ENCODE data around the gene VWA7. TPM values are rescaled to one million over a fixed set of nuclear protein-coding genes. Genes with fewer than 3 reads are reported as not detected.

Gene VWA7
- total RNA-seq, 2 donors from 2014 or later, result 6.1 to 10.1 TPM

DNA sequence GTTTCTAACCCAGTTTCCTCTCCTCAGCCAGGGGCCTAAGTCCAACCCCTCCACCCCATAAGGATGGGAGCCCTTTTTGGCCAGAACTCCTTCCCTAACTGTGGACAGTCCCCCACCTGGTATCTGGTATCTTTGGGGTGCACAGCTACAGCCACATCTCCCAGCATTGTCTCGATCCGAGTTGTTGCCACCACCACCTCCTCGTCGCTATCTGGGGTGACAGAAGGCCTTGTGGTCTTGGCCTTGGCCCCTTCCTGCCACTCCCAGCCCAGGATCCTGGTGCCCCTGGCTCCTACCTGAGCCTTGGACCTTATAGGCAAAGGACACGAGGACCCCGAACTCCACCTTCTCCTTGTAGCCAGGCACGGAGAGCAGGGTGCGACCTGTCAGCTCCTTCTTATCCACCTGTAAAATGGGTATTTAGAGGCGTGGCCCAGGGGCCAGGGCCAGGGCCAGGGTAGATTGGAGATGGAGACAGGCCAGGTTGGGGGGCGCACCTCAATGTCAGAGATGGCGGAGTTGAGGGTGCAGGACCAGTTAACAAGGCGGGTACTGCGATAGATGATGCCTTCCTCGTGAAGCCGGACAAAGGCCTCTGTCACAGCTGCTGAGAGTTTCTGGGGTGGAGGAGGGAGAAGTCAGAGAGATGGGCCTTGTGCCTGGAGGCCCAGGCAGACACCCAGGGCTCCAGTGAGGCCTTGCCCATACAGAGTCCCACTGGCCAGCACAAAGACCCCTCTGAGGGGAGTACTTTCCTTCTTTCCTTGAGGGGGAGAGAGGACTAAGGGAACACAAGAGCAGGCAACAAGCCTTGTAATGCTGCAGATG, 7.2 kb upstream of the VWA7 start:
- no peak overlapping the region for H3K27ac ChIP-seq
- DNase-seq, result no peak
- no peaks in the 10 kb centered on the region for H3K9me3 ChIP-seq
- TF ChIP-seq, protein P1, sequence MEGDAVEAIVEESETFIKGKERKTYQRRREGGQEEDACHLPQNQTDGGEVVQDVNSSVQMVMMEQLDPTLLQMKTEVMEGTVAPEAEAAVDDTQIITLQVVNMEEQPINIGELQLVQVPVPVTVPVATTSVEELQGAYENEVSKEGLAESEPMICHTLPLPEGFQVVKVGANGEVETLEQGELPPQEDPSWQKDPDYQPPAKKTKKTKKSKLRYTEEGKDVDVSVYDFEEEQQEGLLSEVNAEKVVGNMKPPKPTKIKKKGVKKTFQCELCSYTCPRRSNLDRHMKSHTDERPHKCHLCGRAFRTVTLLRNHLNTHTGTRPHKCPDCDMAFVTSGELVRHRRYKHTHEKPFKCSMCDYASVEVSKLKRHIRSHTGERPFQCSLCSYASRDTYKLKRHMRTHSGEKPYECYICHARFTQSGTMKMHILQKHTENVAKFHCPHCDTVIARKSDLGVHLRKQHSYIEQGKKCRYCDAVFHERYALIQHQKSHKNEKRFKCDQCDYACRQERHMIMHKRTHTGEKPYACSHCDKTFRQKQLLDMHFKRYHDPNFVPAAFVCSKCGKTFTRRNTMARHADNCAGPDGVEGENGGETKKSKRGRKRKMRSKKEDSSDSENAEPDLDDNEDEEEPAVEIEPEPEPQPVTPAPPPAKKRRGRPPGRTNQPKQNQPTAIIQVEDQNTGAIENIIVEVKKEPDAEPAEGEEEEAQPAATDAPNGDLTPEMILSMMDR (IDR thresholded peaks at IDR 0.05), result no peak
- no peaks in the 10 kb centered on the region for H3K4me1 ChIP-seq
- no peaks in the 10 kb centered on the region for H3K36me3 ChIP-seq
- no peak overlapping the region for H3K4me3 ChIP-seq
- no peak overlapping the region for H3K9ac ChIP-seq (ENCODE audit: low read depth in 2 of 2, low read length in 2 of 2)
- intact Hi-C loops (cut with DNase I), result no loop called here
- H3K27me3 ChIP-seq, result no peaks in the 10 kb centered on the region

DNA sequence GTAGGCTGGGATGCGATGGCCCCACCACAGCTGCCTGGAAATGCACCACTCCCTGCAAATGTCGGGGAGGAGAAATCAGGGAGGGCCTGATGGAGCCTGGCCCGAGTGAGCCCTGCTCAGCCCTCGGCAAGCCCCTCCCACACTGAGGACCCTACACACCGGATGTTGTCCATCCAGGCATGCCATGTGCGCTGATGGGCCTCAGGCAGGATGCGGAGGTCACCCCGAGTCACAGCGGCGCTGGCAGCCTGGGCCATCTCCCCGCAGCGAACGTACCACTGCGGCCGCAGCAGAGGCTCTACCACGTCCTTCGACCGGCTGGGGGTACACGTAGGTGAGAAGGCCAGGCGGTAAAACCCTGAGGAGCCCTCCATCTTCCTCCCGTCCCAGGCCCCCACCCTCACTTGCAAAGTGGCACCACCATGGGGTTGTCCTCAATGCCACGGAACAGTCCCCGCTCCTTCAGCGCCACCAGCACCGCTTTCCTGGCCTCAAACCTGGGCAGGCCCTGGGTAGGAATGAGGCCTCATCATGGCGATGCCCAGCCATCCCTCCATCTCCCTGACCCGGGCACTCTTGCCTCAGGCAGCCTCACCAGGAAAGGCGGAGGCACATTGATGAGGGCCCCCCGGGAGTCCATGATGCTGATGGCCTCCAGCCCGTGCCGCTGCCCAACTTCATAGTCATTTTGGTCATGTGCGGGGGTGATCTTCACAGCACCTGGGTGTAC, 5.2 kb upstream of the VWA7 start:
- no peaks in the 10 kb centered on the region for H3K36me3 ChIP-seq
- no peak for DNase-seq
- no peaks in the 10 kb centered on the region for H3K27me3 ChIP-seq
- H3K4me1 ChIP-seq, result no peaks in the 10 kb centered on the region
- intact Hi-C loops (cut with DNase I), result no loop called here
- H3K27ac ChIP-seq, result no peak overlapping the region
- H3K9me3 ChIP-seq, result no peaks in the 10 kb centered on the region
- H3K4me3 ChIP-seq, result no peak overlapping the region
- H3K9ac ChIP-seq (ENCODE audit: low read depth in 2 of 2, low read length in 2 of 2), result no peak overlapping the region
- TF ChIP-seq, protein P1 (IDR thresholded peaks at IDR 0.05), result no peak

DNA sequence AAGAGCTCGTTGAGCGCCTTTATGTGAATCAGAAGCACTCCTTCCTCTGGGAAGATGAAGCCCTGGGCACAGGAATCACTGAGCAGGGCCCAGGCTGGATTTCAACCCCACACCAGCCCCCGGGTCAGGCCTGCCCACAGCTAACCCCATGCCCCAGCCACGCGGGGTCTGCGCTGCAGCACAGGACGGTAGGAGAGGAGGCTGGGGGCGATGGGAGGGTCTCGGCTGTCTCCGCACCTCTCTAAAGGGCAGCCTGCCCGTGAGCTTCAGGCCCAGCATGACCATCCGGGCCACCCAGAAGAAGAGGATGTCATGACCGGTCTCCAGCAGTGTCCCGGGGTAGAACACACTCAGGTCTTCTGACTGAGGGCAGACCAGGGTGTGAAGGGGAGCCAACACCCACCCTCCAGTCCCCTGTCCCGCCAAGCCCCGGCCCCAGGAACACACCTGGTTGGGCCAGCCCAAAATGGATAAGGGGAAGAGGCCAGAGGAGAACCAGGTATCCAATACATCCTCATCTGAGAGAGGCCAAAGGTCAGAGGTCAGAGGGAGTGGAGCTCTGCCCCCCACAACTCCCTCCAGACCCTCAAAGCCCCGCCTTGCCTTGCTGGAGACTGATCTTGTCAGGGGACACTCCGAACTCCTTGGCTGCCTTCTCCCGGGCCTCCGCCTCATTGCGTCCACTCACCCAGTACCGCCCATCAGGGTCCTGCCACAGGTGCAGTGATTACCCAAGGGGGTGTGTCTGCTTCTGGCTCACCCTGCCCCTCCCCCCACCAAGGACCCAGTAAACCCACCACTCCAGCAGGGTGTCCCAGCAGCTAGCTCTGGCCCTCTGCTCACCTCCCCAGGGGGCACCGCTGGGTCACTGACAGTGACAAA, 4.4 kb upstream of the VWA7 start:
- Histone ChIP-seq H3K36me3 (no peaks in the 10 kb centered on the region), H3K9me3 (no peaks in the 10 kb centered on the region), H3K27me3 (no peaks in the 10 kb centered on the region), H3K4me3 (no peak overlapping the region), H3K9ac (ENCODE audit: low read depth in 2 of 2, low read length in 2 of 2) (peak overlapping the region in 1 of 2 donors; percentile 9), H3K27ac (no peak overlapping the region), H3K4me1 (peaks cover 4% of the 10 kb centered on the region)
- intact Hi-C loops (cut with DNase I), result no loop called here
- TF ChIP-seq, protein P1 (IDR thresholded peaks at IDR 0.05), result no peak
- no peak for DNase-seq

DNA sequence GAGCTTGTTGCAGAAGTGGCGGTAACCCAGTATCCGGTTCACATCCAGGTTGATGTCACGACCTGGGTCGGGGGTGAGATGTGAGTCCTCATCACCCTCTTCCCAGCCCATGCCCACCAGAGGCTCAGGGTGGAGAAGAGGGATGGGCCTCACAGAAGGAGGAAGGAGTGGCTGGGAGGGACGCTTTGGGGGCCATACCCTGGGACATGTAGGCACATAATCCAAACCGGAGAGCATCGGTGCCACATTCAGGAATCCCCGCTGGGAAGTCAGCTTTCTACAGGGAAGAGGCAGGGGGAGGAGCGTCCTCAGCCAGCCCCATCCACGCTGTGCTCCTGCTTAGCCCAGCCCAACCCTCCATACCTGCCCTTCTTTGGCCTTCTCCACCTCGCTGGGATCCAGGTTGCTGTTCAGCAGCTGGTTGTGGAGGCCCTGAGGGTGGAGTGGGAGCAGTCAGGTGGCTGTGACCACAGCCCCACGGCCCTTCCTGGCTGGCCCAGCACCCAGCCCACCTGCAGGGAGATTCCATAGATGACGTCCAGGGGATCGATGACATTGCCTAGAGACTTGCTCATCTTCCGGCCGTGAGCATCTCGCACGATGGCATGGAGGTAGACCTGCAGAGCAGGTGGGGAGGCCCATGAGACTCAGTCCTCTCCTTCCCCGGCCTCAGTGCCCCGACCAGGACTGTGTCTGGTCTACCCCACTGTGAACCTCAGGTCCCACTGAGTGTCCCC, 3.5 kb upstream of the VWA7 start:
- no peaks in the 10 kb centered on the region for H3K36me3 ChIP-seq
- no peak overlapping the region for H3K27ac ChIP-seq
- intact Hi-C loops (cut with DNase I), result no loop called here
- DNase-seq, result no peak
- no peaks in the 10 kb centered on the region for H3K9me3 ChIP-seq
- no peak overlapping the region for H3K4me3 ChIP-seq
- no peaks in the 10 kb centered on the region for H3K27me3 ChIP-seq
- TF ChIP-seq, protein P1 (IDR thresholded peaks at IDR 0.05), result no peak
- H3K4me1 ChIP-seq, result peaks cover 4% of the 10 kb centered on the region
- H3K9ac ChIP-seq (ENCODE audit: low read depth in 2 of 2, low read length in 2 of 2), result no peak overlapping the region

DNA sequence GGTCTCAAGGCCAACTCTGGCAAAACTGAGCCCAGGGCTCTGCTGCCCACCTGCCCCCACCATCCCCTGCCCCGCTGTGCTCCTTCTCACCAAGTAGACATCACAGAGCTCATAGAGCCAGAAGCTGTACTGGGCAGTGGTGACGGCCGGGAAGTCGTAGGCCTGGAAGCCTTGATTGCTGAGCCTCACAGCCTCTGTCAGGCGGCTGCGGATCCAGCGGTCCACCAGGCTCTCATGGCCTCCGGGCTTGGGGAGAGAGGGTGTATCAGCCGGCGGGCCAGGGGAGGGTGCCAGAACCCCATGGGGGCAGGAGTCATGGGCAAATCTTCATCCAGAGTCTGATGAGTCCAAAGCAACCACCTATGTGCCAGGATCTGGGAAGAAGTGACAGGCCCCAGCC, 2.8 kb upstream of the VWA7 start:
- no peaks in the 10 kb centered on the region for H3K27me3 ChIP-seq
- DNase-seq, result no peak
- TF ChIP-seq, protein P1 (IDR thresholded peaks at IDR 0.05), result no peak
- H3K27ac ChIP-seq, result no peak overlapping the region
- no peak overlapping the region for H3K9ac ChIP-seq (ENCODE audit: low read depth in 2 of 2, low read length in 2 of 2)
- no peaks in the 10 kb centered on the region for H3K36me3 ChIP-seq
- intact Hi-C loops (cut with DNase I), result no loop called here
- H3K9me3 ChIP-seq, result no peaks in the 10 kb centered on the region
- no peak overlapping the region for H3K4me3 ChIP-seq
- peaks cover 4% of the 10 kb centered on the region for H3K4me1 ChIP-seq

All from colonic mucosa (tissue), 4 donors.